Prostate gland (tissue), 2 donors: ENCODE results near the gene BUD23.

Experiments
- CTCF ChIP-seq, 4 experiments: fragments of 200-600 bp in 2 of 4; fragments of 450-650 bp in 2 of 4; sonication (generic) in 2 of 4; IDR thresholded peaks; 1 replicate in 3 of 4; 2 replicates in 1 of 4; pipeline ENCODE4 v1.5.1; 2016 to 2019; ENCODE audit warnings: antibody characterized with exemption in 4 of 4, mild to moderate bottlenecking in 2 of 4, moderate library complexity in 2 of 4
- POLR2A ChIP-seq: fragments of 450-650 bp; IDR thresholded peaks from one replicate; pipeline ENCODE4 v1.6.1; 2016; ENCODE audit warnings: antibody characterized with exemption, mild to moderate bottlenecking

- TF ChIP-seq CTCF (IDR thresholded peaks at IDR 0.05) (no peak), POLR2A (no peak)
Measured at GRCh38 chr7:73699370-73700068, 16.1 kb downstream of the BUD23 start.
